ENCODE results near the gene NHSL2. TPM values are rescaled to one million over a fixed set of nuclear protein-coding genes. Genes with fewer than 3 reads are reported as not detected.

Gene NHSL2
- total RNA-seq, 1 donor from 2014 or later = 4.0 TPM

- H3K36me3 ChIP-seq = no peaks in the 10 kb centered on the region
- H3F3A ChIP-seq (ENCODE audit: low read depth) = no peaks in the 10 kb centered on the region
- Mint-ChIP-seq H3K9me3 (peaks cover 2% of the 10 kb centered on the region), H3K27me3 (ENCODE audit: insufficient read depth, low read depth) (peaks cover 4% of the 10 kb centered on the region), H3K4me3 (no peak overlapping the region), H3K4me1 (peaks cover 16% of the 10 kb centered on the region), H3K27ac (no peak overlapping the region), H3K36me3 (no peaks in the 10 kb centered on the region)
- no peak overlapping the region for H2AFZ ChIP-seq (replicated peaks)
- no peak overlapping the region for H3K4me3 ChIP-seq
- no peak overlapping the region for H3K27ac ChIP-seq
- H3K79me2 ChIP-seq (ENCODE audit: low read depth) = no peaks in the 10 kb centered on the region
- no peaks in the 10 kb centered on the region for H3K27me3 ChIP-seq
- H3K4me2 ChIP-seq = no peak overlapping the region
- no peaks in the 10 kb centered on the region for H4K20me1 ChIP-seq (ENCODE audit: low read depth)
- TF ChIP-seq EZH2phosphoT487 (IDR thresholded peaks at IDR 0.05) (no peak), EZH2 (IDR thresholded peaks at IDR 0.05) (no peak), CTCF (IDR thresholded peaks at IDR 0.05) (no peak)
- no peak overlapping the region for H3K9ac ChIP-seq
- DNase-seq (ENCODE audit: low spot score) = no peak
- H3K4me1 ChIP-seq = no peaks in the 10 kb centered on the region
- no peaks in the 10 kb centered on the region for H3K9me3 ChIP-seq (ENCODE audit: low read depth)
Observed at GRCh38 chrX:72025236-72025770, 114.7 kb downstream of the NHSL2 start.

- no peak overlapping the region for H3K4me2 ChIP-seq
- H3K27me3 Mint-ChIP-seq (ENCODE audit: insufficient read depth, low read depth) = no peaks in the 10 kb centered on the region
Observed at GRCh38 chrX:72026341-72027023, 115.8 kb downstream of the NHSL2 start.

GRCh38 chrX:72027024-72027913 is 116.6 kb downstream of the NHSL2 start:
- Histone ChIP-seq H3K4me3 (no peak overlapping the region), H3K9me3 (ENCODE audit: low read depth) (no peaks in the 10 kb centered on the region), H3K36me3 (no peaks in the 10 kb centered on the region), H3K4me1 (no peaks in the 10 kb centered on the region), H3K79me2 (ENCODE audit: low read depth) (no peaks in the 10 kb centered on the region), H2AFZ (replicated peaks) (no peak overlapping the region), H3K27me3 (no peaks in the 10 kb centered on the region), H4K20me1 (ENCODE audit: low read depth) (no peaks in the 10 kb centered on the region), H3K9ac (no peak overlapping the region), H3F3A (ENCODE audit: low read depth) (no peaks in the 10 kb centered on the region), H3K27ac (no peak overlapping the region), H3K4me2 (no peak overlapping the region)
- Mint-ChIP-seq H3K4me1 (peaks cover 16% of the 10 kb centered on the region), H3K36me3 (peaks cover 2% of the 10 kb centered on the region), H3K27me3 (ENCODE audit: insufficient read depth, low read depth) (no peaks in the 10 kb centered on the region), H3K27ac (no peak overlapping the region), H3K4me3 (no peak overlapping the region), H3K9me3 (peaks cover 2% of the 10 kb centered on the region)
- TF ChIP-seq EZH2phosphoT487 (IDR thresholded peaks at IDR 0.05) (no peak), CTCF (IDR thresholded peaks at IDR 0.05) (no peak), EZH2 (IDR thresholded peaks at IDR 0.05) (no peak)
- DNase-seq (ENCODE audit: low spot score) = no peak

More at GRCh38 chrX:72026341-72027023, 115.8 kb downstream of the NHSL2 start:
- Mint-ChIP-seq H3K4me3 (no peak overlapping the region), H3K9me3 (peaks cover 2% of the 10 kb centered on the region), H3K36me3 (peaks cover 2% of the 10 kb centered on the region), H3K4me1 (peaks cover 16% of the 10 kb centered on the region), H3K27ac (no peak overlapping the region)
- no peaks in the 10 kb centered on the region for H4K20me1 ChIP-seq (ENCODE audit: low read depth)
- H2AFZ ChIP-seq (replicated peaks) = no peak overlapping the region
- no peaks in the 10 kb centered on the region for H3F3A ChIP-seq (ENCODE audit: low read depth)
- DNase-seq (ENCODE audit: low spot score) = no peak
- H3K79me2 ChIP-seq (ENCODE audit: low read depth) = no peaks in the 10 kb centered on the region
- no peaks in the 10 kb centered on the region for H3K36me3 ChIP-seq
- TF ChIP-seq EZH2 (IDR thresholded peaks at IDR 0.05) = no peak
- TF ChIP-seq CTCF (IDR thresholded peaks at IDR 0.05) = no peak
- no peak for TF ChIP-seq EZH2phosphoT487 (IDR thresholded peaks at IDR 0.05)
- H3K4me3 ChIP-seq = no peak overlapping the region
- no peak overlapping the region for H3K27ac ChIP-seq
- H3K9ac ChIP-seq = no peak overlapping the region
- H3K4me1 ChIP-seq = no peaks in the 10 kb centered on the region
- H3K27me3 ChIP-seq = no peaks in the 10 kb centered on the region
- H3K9me3 ChIP-seq (ENCODE audit: low read depth) = no peaks in the 10 kb centered on the region
